Right lobe of liver (tissue), 4 donors: ENCODE measurements around the gene SDHAF2.

Source experiments
- CTCF ChIP-seq, 4 donors: fragments of 200-600 bp in 3 of 4; fragments of 450-650 bp in 1 of 4; IDR thresholded peaks; one replicate each; pipeline versions ENCODE4 v1.5.1 to v1.8.0; 2016 to 2022; ENCODE audit warnings: antibody characterized with exemption in 4 of 4, mild to moderate bottlenecking in 2 of 4
- POLR2A ChIP-seq: fragments of 450-650 bp; IDR thresholded peaks from one replicate; pipeline ENCODE4 v1.6.1; 2017; ENCODE audit warnings: antibody characterized with exemption, mild to moderate bottlenecking
- donor health status: DM: no; HTN: no; CAD: no.
- donor health status: DM: no; HTN: no; CAD: no.
- donor health status: DM: no; HTN: yes; CAD: no.

- TF ChIP-seq CTCF (IDR thresholded peaks at IDR 0.05) (no peak), POLR2A (no peak)
Observed at GRCh38 chr11:61491736-61492395, 61.9 kb downstream of the SDHAF2 start.
